MM.1S (cell line): ENCODE data around the gene SNAPC1.

ENCODE experiments used
- CTCF ChIP-seq: fragments of 300-600 bp; sonication (generic); IDR thresholded peaks from 2 replicates; pipeline ENCODE4 v1.5.1; 2016; ENCODE audit warnings: antibody characterized with exemption, low read length, mixed read lengths
- EZH2phosphoT487 ChIP-seq: fragments of 300-600 bp; sonication (generic); IDR thresholded peaks from 2 replicates; pipeline ENCODE4 v1.6.1; 2018; ENCODE audit warnings: antibody characterized with exemption, low read length

- TF ChIP-seq CTCF, result no peak
- no peak for TF ChIP-seq EZH2phosphoT487
Observed at GRCh38 chr14:61761959-61762786, at the start of gene SNAPC1.
